Kidney (tissue), 14 donors: ENCODE measurements around the gene ANGPT4. TPM values are rescaled to one million over a fixed set of nuclear protein-coding genes. Genes with fewer than 3 reads are reported as not detected.

Experiments
- DNase-seq, 5 donors: peaks; one replicate each; pipeline ENCODE4 v3.0.0-alpha.2; 2013 to 2020
- FAIRE-seq: peaks from 2 replicates; lab custom pipeline; 2012; peaks lifted over from hg19 to GRCh38; lab: Jason Lieb, UNC
- H3K27ac ChIP-seq, 2 donors: one replicate each; pipeline ENCODE4 v1.7.0; 2013; ENCODE audit warnings: low read depth in 2 of 2, low read length in 2 of 2, inconsistent platforms in 1 of 2
- H3K27me3 ChIP-seq: one replicate; pipeline ENCODE4 v1.7.1; 2013; ENCODE audit warnings: low read length, inconsistent platforms; ENCODE audit not compliant: control insufficient read depth, insufficient read depth
- H3K36me3 ChIP-seq, 3 donors: one replicate each; pipeline versions ENCODE4 v1.7.0 to v1.7.1; 2013; ENCODE audit warnings: low read length in 3 of 3, control low read depth in 1 of 3, inconsistent platforms in 1 of 3; ENCODE audit not compliant: insufficient read depth in 3 of 3, control insufficient read depth in 2 of 3
- H3K4me1 ChIP-seq, 3 donors: one replicate each; pipeline versions ENCODE4 v1.7.0 to v1.7.1; 2013; ENCODE audit warnings: low read length in 3 of 3, inconsistent platforms in 1 of 3, low read depth in 1 of 3; ENCODE audit not compliant: control insufficient read depth in 2 of 3, insufficient read depth in 2 of 3
- H3K4me3 ChIP-seq, 3 donors: one replicate each; pipeline versions ENCODE4 v1.7.0 to v1.8.1; 2013; ENCODE audit warnings: low read length in 3 of 3, control low read depth in 1 of 3, inconsistent platforms in 1 of 3
- H3K9ac ChIP-seq, 3 donors: one replicate each; pipeline versions ENCODE4 v1.7.0 to v1.7.1; 2013; ENCODE audit warnings: low read length in 3 of 3, control low read depth in 1 of 3, inconsistent platforms in 1 of 3
- H3K9me3 ChIP-seq, 3 donors: one replicate each; pipeline versions ENCODE4 v1.7.0 to v1.7.1; 2013; ENCODE audit warnings: low read length in 3 of 3, control low read depth in 1 of 3, inconsistent platforms in 1 of 3; ENCODE audit not compliant: control insufficient read depth in 2 of 3, insufficient read depth in 1 of 3
- intact Hi-C: fragments of 100-400 bp; cut with DNase I; formaldehyde crosslinking; loops from one replicate; pipeline ENCODE4 v1.11.1; 2022
- polyA plus RNA-seq: library from polyadenylated mRNA; stranded (reverse); fragments of 350-450 nt; fragmentation: Illumina TruSeq; extraction: RNeasy Lipid Tissue Mini Kit (QIAGEN cat#74804); gene quantifications from one replicate; pipeline ENCODE4 v1.2.3, GENCODE V29; 2014; ENCODE audit warnings: low read depth, low replicate concordance; ENCODE audit not compliant: insufficient read depth
- total RNA-seq: library from RNA; stranded (reverse); fragmentation: NEBNext Ultra II Directional; extraction: Animal tissue kit (Norgen Biotek cat#: 25700); gene quantifications from one replicate; pipeline ENCODE4 v1.2.1, GENCODE V29; 2021
- TF ChIP-seq, protein P1 (sequence below): IDR thresholded peaks from 3 replicates; pipeline ENCODE4 v1.5.1; 2012; ENCODE audit warnings: mild to moderate bottlenecking, moderate library complexity, borderline replicate concordance; ENCODE audit not compliant: insufficient read depth; ENCODE audit errors: extremely low read depth
- donor health status: control.
- donor health status: control.
- donor health status: control.
- donor health status: control.
- donor health status: control.
- donor health status: DM: yes; HTN: yes; CAD: no.
- donor health status: Normal renal cell carcinoma (clear cell type).

The ANGPT4 gene
- total and polyA plus RNA-seq, 2 donors from 2014 or later = 0.24 to 0.57 TPM

DNA sequence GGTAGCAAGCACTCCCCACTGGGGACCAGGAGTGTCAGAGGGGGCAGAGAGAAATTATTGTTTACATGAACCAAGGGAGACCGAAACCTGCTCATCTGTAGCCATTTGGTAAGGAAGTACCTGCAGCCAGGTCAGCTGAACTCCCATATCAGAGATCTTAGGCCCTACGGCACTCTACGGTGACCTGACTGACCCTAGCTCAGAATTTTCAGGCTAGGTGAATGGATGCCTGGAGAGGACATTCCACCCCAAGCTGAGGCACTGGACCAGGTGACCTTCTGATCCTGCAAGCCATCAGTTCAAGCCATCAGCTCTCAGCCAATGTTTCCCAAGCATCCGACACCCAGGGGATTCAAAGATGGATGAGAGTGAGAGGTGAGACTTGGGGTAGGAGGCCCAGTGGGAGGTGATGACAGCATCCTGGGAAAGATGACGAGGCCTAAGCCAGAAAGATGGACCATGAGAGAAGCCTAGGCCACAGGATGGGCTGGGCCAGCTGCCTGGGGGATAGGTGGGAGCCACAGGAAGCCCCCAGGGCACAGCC is 2.8 kb downstream of the ANGPT4 start:
- DNase-seq (no peak), FAIRE-seq (no peak)
- Histone ChIP-seq H3K9me3 (no peaks in the 10 kb centered on the region), H3K4me3 (no peak overlapping the region), H3K4me1 (no peaks in the 10 kb centered on the region), H3K36me3 (no peaks in the 10 kb centered on the region), H3K9ac (no peak overlapping the region), H3K27me3 (no peaks in the 10 kb centered on the region), H3K27ac (no peak overlapping the region)
- TF ChIP-seq, protein P1, sequence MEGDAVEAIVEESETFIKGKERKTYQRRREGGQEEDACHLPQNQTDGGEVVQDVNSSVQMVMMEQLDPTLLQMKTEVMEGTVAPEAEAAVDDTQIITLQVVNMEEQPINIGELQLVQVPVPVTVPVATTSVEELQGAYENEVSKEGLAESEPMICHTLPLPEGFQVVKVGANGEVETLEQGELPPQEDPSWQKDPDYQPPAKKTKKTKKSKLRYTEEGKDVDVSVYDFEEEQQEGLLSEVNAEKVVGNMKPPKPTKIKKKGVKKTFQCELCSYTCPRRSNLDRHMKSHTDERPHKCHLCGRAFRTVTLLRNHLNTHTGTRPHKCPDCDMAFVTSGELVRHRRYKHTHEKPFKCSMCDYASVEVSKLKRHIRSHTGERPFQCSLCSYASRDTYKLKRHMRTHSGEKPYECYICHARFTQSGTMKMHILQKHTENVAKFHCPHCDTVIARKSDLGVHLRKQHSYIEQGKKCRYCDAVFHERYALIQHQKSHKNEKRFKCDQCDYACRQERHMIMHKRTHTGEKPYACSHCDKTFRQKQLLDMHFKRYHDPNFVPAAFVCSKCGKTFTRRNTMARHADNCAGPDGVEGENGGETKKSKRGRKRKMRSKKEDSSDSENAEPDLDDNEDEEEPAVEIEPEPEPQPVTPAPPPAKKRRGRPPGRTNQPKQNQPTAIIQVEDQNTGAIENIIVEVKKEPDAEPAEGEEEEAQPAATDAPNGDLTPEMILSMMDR = no peak
- intact Hi-C loops = no loop called here

DNA sequence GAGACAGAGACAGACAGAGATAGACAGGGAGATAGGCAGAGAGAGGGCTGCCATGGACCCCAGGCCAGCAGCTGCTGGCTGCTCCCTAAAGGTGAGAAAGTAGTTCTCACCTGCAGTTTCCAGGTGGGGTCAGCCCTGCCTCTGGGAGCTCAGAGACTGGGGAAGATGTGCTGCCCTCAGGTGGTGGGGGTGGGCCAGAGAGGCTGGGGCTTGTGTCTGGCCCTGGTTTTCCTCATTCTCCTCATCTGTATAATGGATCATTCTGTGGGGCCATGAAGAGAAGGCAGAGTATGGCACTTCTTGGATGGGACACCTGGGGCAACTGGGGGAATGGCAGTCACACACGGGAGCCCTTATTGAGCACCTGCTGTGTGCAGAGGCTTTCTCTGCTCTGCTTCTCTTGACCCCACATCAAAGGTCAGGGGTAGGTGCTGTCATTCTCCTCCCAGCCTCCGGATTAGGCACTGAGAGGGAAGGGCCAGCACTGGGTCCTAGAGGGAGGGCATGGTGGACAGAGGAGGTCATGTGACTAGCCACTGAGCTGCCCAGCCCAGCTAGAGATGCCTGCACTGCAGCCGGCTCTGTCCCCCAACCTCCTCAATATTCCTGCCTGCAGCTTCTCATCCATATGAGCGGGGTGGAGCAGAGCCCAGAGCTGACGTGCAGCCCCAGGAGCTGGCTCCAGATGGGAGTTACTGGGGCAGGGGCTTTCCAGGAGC is 4.1 kb downstream of the ANGPT4 start:
- intact Hi-C loops = no loop called here
- TF ChIP-seq, protein P1 = no peak
- no peaks in the 10 kb centered on the region for H3K27me3 ChIP-seq
- H3K36me3 ChIP-seq = no peaks in the 10 kb centered on the region
- no peak overlapping the region for H3K4me3 ChIP-seq
- H3K9ac ChIP-seq = no peak overlapping the region
- H3K27ac ChIP-seq = no peak overlapping the region
- H3K4me1 ChIP-seq = no peaks in the 10 kb centered on the region
- no peak for FAIRE-seq
- DNase-seq = no peak
- no peaks in the 10 kb centered on the region for H3K9me3 ChIP-seq

DNA sequence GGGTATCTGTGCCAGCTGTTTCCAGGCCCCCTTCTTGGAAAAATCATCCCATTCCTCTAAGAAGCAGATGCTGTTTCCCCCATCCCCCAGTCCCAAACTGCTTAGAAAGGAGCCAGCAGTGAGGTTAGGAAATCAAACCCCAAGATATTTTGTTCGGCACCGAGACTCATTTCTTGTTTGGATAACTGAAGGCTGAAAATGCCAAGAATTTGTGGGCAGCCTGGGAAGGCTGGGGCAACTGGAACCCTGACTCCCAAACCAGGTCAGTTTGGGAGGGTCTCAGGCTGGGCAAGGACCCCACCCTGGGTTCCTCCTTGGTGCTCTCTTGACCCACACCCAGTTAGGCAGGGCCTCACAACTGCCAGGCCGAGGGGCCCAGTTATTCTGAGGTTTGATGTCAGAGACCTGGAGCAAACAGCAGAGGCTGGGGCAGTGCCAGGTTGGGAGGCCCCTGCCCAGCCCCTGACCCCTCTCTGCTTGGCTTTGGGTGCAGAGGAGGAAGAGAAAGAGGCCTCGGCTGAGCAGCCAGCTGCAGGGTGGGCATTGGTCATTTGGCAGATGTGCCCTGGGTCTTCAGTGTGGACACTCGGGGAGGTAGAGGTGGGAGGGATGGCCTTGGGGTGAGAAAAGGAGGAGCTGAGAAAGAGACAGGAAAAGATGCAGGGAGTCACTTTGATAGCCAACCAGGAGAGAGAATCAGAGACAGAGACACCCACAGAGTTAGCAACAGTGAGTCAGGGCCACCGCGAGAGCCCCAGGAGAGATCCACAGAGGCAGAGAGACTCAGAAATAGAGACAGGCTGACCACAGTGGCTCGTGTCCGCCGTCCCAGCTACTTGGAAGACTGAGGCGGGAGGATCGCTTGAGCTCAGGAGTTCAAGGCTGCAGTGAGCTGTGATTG is 5.0 kb downstream of the ANGPT4 start:
- intact Hi-C loops = no loop called here
- Histone ChIP-seq H3K27me3 (no peaks in the 10 kb centered on the region), H3K36me3 (no peaks in the 10 kb centered on the region), H3K9ac (no peak overlapping the region), H3K4me1 (no peaks in the 10 kb centered on the region), H3K4me3 (no peak overlapping the region), H3K9me3 (no peaks in the 10 kb centered on the region), H3K27ac (no peak overlapping the region)
- no peak for FAIRE-seq
- TF ChIP-seq, protein P1 = no peak
- DNase-seq = peak in 2 of 5 donors; percentile 5 to 12
